Measurements from ENCODE around the gene DRC7.

Gene DRC7

GRCh38 chr16:57734925-57735754, 40.5 kb downstream of the DRC7 start:
- no peak for TF ChIP-seq EZH2phosphoT487 (IDR thresholded peaks at IDR 0.05; ENCODE audit: low read depth)
- no peak for TF ChIP-seq CTCF (IDR thresholded peaks at IDR 0.05; ENCODE audit: low read depth, low read length)
- no peaks in the 10 kb centered on the region for H3K36me3 ChIP-seq (replicated peaks; ENCODE audit: low read depth, low read length)
- peak overlapping the region; percentile 82 for H3K9ac ChIP-seq (ENCODE audit: low read length)
- no peaks in the 10 kb centered on the region for H4K20me1 ChIP-seq (ENCODE audit: insufficient read depth, low read length)
- no peaks in the 10 kb centered on the region for H3K27me3 ChIP-seq (ENCODE audit: low read depth, low read length)
- H3K4me2 ChIP-seq (ENCODE audit: low read length): peak overlapping the region; percentile 96
- H3K27ac ChIP-seq (ENCODE audit: low read length): peak overlapping the region; percentile 48
- peaks cover 9% of the 10 kb centered on the region; the same call in 1 of the 2 replicates for H3K4me1 ChIP-seq (ENCODE audit: low read length)
- no peaks in the 10 kb centered on the region; the same call in 1 of the 2 replicates for H3K79me2 ChIP-seq (ENCODE audit: low read length)
- H2AFZ ChIP-seq (ENCODE audit: low read depth, low read length): peak overlapping the region; percentile 82
- peak overlapping the region; percentile 83 for H3K4me3 ChIP-seq (ENCODE audit: low read length)
- H3K9me3 ChIP-seq (ENCODE audit: insufficient read depth, low read length): no peaks in the 10 kb centered on the region

GRCh38 chr16:57735755-57736418, 41.3 kb downstream of the DRC7 start, which contains the start of gene KATNB1:
Gene KATNB1, plus strand, starts transcription at chr16:57735770. Its CDS starts 1,474 bp downstream, at chr16:57737244.
- H3K27ac ChIP-seq (ENCODE audit: low read length): peak within 1 kb of the TSS; percentile 48

GRCh38 chr16:57736419-57737351, 42.1 kb downstream of the DRC7 start:
- no peak overlapping the region for H2AFZ ChIP-seq (ENCODE audit: low read depth, low read length)
- no peaks in the 10 kb centered on the region for H3K36me3 ChIP-seq (replicated peaks; ENCODE audit: low read depth, low read length)
- H4K20me1 ChIP-seq (ENCODE audit: insufficient read depth, low read length): no peaks in the 10 kb centered on the region
- no peak overlapping the region for H3K27ac ChIP-seq (ENCODE audit: low read length)
- H3K4me3 ChIP-seq (ENCODE audit: low read length): peak overlapping the region; percentile 83
- H3K4me2 ChIP-seq (ENCODE audit: low read length): peak overlapping the region; percentile 96
- no peaks in the 10 kb centered on the region; the same call in 1 of the 2 replicates for H3K79me2 ChIP-seq (ENCODE audit: low read length)
- H3K9me3 ChIP-seq (ENCODE audit: insufficient read depth, low read length): no peaks in the 10 kb centered on the region
- no peaks in the 10 kb centered on the region for H3K27me3 ChIP-seq (ENCODE audit: low read depth, low read length)
- TF ChIP-seq CTCF (IDR thresholded peaks at IDR 0.05; ENCODE audit: low read depth, low read length): no peak
- TF ChIP-seq EZH2phosphoT487 (IDR thresholded peaks at IDR 0.05; ENCODE audit: low read depth): no peak
- H3K4me1 ChIP-seq (ENCODE audit: low read length): peaks cover 9% of the 10 kb centered on the region; the same call in 1 of the 2 replicates
- H3K9ac ChIP-seq (ENCODE audit: low read length): peak overlapping the region; percentile 65; the same call in 1 of the 2 replicates

More at GRCh38 chr16:57735755-57736418, 41.3 kb downstream of the DRC7 start, which contains the start of gene KATNB1:
- H3K4me2 ChIP-seq (ENCODE audit: low read length): peak within 1 kb of the TSS; percentile 96
- H3K79me2 ChIP-seq (ENCODE audit: low read length): no peaks in the 10 kb centered on the region; the same call in 1 of the 2 replicates
- H3K9ac ChIP-seq (ENCODE audit: low read length): peak within 1 kb of the TSS; percentile 82
- H2AFZ ChIP-seq (ENCODE audit: low read depth, low read length): peak within 1 kb of the TSS; percentile 82
- TF ChIP-seq CTCF (IDR thresholded peaks at IDR 0.05; ENCODE audit: low read depth, low read length): no peak
- TF ChIP-seq EZH2phosphoT487 (IDR thresholded peaks at IDR 0.05; ENCODE audit: low read depth): no peak
- no peaks in the 10 kb centered on the region for H3K27me3 ChIP-seq (ENCODE audit: low read depth, low read length)
- no peaks in the 10 kb centered on the region for H4K20me1 ChIP-seq (ENCODE audit: insufficient read depth, low read length)
- H3K9me3 ChIP-seq (ENCODE audit: insufficient read depth, low read length): no peaks in the 10 kb centered on the region
- H3K4me1 ChIP-seq (ENCODE audit: low read length): peaks cover 9% of the 10 kb centered on the region; the same call in 1 of the 2 replicates
- no peaks in the 10 kb centered on the region for H3K36me3 ChIP-seq (replicated peaks; ENCODE audit: low read depth, low read length)
- peak within 1 kb of the TSS; percentile 83 for H3K4me3 ChIP-seq (ENCODE audit: low read length)

Measured in OCI-LY3 (cell line).